HG03060 (cell line): ENCODE measurements around the gene KRT75.
"Not testable (repeated sequence)": the region's sequence is repeated elsewhere in the genome, so short reads cannot be mapped to it uniquely, and the experiment has no call there.

Experiments used
- ATAC-seq: cut with Tn5 transposase; IDR thresholded peaks from one replicate; pipeline ENCODE4 v1.9.1; 2021; ENCODE audit warnings: low read depth, moderate number of reproducible peaks; ENCODE audit not compliant: unreplicated experiment

The KRT75 gene

DNA sequence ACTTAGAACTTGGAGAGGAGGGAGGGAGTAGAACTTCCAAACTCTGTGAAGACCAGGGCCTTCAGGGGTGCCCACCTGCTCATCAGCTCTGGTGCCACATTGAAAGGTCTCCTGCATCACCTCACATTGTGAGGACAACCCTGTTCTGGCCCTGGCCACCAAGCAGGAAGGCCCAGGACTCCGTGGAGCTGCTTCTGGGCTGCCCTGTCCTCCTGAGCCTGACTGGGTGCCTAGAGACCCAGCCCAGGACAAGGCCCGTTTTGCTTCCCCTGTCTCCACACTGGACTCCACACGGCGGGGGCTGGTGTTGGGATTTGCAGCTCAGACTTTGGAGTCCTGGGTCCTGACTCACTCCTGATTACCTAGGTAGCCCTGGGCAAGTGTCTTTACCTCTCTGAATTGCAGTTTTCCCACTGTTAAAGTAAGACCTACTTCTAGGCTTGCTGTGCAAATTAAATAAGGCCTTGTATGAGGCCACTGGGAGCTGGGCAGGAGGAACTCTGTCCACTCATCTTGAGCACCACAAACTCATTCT, 15.5 kb downstream of the KRT75 start:
- ATAC-seq = no peak

DNA sequence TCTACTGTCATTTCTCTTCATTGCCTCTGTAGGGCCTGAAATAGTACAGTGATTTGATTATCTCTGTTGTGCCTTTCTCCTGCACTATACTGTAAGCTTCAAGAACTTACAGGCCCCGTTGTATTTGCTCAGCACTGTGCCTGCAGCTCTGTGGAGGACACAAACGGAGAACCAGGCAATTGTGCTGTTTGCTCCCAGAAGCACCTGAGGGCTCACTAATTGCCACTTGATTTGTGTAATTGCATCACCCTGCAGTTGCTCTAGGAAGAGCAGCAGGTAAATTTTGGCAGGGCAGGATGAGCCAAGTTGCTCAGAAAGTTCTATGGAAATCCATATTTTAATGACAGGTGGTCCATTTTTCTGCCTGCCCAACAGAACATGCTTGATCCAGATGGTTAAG, 16.4 kb downstream of the KRT75 start:
- no peak for ATAC-seq

DNA sequence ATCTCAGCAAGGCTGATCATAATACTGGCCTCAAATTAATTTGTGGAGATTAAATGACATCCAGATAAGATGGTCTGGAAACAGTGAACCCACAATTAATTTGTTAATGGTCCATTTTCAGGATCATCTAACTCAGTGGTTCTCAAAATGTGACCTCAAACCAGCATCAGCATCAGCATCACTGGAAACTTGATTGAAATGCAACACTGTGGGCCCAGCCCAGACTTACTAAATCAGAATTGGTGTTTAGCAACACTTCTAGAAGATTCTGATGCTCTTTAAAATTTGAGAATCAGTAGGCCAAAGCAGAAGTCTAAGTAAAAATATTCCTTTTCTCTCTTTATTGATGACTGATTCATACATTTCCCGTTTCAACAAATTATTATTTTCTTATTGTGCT, 17.4 kb downstream of the KRT75 start:
- ATAC-seq = no peak

DNA sequence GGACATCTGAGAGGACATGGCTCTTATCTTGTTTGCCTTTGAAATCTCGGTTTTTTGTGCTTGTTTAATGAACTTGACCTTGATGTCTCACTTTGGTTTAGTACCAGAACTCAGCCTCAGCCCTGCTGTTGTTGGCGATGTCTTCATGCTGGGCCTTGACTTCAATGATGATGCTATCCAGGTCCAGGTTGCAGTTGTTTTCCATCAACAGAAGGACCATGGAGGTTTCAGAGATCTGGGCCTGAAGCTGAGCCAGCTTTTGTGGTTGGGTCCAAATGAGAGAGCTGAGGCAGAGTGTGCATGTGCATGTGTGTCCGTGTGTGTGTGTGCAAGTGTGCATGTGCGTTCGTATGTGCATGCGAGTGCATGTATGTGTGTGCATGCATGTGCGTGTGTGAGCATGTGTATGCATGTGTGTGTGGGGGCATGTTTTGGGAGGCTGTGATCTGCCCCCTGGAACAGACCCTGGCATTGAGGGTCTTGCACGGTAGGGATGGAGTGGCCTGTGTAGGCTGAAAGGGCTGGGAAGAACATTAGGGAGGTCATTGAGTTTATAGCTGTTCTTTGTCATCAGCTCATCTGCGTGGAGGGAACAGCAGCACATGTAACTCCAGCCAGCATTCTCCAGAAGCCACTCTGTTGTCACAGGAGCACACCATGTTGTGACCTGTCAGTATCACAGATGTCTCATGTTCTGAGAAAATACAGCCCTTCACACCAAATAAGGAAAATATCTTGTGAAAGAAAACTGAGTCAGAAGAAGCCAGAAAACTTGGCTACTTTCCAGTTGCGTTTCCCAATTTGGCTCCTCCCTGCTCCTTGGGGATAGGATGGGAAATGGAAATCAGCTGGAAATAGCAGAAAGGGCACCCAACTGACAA, 18.1 kb downstream of the KRT75 start:
- no peak for ATAC-seq

DNA sequence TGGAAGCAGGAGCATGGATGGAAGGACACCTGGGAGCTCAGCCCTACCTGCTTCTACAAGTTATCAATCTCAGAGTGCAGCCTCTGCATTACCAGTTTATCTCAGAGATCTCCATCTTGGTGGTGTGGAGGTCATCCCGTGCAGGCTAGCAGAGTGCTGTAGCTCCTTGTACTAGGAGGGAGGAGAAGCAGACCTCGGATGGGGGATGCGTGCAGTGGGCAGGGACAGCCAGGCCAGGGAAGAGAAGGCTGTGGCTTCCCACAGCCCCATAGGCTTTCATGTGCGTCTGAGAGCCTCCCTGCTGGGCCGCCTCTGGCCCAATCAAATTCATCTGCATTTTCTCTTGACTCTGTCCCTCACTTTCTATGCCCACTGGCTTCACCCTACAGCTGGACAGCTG, 19.2 kb downstream of the KRT75 start:
- ATAC-seq = no peak

DNA sequence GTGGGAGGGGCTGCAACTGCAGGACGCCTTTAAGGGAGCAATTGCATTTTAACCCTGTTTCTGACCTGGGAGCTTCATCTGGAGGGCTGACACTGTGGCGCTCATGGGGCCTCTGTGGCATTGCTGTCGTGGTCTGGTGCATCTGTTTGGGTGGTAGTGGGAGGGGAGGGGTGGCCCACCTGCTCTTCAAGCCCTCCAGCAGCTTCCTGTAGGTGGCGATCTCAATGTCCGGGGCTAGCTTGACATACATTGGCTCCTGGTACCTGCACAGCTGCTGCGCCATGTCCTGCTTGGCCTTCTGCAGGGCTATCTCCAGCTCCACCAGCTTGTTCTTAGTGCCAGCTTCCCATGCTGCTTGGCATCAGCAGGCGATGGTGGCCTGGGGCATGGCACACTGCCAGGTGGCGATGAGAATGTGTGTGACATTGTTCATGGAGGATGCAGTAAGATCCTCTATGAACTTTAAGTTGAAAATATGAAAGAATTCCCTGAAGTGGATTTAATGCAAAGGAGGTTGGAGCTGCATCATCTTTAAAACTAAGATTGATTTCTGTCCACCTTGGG, 20.3 kb downstream of the KRT75 start:
- ATAC-seq = no peak

DNA sequence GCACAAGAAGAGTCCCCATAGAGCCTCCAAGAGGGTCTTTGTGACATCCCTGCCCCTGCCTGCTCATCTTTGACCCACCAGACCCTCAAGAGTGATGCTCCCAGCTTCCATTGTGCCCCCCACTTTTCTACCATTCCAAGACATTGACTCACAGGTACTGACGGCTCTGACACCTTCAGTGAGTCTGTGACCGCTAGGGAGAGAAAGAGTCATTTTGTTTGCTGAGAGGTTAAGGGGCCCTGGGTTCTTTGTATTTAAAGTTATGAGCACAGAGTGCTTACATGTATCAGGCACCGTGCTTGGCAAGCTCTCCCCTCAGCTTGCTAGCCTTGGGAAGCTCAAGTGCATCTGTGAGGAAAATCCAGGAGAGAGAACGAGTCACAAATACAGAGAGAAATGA, 21.0 kb downstream of the KRT75 start:
- ATAC-seq = no peak

DNA sequence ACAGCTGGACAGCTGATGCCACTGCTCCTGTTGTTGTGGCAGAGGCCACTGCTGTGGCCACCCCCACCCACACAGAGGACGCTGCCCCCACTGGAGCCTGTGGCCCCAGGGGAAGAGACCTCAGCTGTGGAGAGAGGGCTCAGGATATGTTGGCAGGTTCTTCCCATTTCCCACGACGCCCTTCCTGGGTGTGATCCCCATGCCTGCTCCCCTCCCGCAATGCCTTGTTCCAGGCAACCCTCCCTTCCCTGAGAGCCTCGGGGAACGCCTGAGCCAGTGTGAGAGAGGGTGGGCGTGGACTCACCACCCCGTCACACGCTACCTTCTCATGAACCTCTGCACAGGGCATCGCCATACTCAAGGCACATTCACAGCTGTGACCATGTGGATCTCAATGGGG, 22.4 kb downstream of the KRT75 start:
- no peak for ATAC-seq

DNA sequence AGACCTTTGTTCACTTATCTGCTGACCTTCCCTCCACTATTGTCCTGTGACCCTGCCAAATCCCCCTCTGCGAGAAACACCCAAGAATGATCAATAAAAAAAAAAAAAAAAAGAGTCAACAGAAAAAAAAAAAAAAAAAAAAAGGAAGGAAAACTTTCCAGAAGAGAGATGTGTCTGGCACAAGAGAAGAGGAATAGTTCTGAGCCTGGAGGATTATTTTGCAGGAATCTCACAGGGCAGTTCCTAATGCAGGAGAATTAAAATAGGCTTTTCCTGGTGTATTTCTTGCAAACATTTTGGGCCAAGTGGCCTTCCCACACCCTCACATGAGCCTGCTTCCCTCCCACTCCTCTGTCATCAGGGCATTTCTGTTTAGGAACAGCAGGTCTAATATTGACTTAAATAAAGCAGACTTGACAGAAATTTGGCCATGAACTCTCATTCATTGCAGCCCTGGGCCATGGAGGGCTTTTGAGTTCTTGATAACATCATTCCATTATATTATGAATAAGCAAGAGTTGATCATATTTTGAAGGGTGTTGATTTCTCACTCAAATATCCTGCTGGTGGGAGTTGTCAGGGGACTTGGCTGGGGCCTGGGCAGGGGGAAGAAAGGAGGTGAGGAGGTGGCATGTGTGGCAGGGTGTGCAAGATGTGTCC, 23.5 kb downstream of the KRT75 start:
- not testable (repeated sequence) for ATAC-seq

DNA sequence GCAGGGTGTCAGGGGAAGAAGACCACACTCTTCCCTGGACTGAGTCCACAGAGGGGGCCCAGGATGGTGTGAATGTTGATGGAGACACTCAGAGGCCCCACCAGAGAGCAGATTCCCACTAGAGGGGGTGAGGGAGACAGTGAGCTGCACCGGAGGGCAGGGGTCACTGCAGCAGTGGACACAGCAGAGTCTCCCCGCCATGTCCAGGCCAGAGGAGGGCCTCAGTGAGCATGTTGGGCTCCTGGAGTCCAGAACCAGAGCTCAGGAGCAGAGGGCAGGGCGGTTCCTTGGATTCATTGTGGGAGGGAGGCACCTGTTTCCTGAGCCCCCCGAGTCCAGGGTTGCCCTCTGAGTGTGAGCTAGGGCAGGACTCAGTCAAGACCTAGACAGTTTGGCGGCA, 26.3 kb downstream of the KRT75 start:
- no peak for ATAC-seq

DNA sequence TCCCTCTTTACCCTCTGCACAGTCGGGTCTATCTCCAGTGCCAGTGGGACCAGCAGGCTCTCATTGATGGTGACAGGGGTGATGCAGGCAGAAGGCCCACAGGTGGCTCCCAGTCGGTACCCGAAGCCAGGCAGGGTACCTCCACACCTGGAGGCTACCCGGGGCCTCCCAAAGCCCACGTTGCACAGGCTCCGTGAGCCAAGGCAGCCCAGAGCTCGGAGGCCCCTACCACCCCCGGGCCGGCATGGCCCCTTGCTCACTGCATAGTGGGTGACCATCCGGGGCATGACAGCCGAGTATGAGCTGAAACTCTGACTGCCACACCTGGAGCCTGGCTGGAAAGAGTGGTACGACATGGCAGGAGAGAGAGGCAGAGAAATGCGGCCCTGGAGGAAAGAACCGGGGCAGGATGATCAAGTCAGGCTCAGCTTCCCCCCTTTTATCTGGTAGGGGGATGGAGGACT, 28.2 kb downstream of the KRT75 start, which contains the start of gene KRT82:
Gene KRT82, minus strand, starts transcription at position 414 of the 464 bp plus-strand sequence. Its CDS starts 58 bp downstream, at position 356.
- no peak for ATAC-seq

DNA sequence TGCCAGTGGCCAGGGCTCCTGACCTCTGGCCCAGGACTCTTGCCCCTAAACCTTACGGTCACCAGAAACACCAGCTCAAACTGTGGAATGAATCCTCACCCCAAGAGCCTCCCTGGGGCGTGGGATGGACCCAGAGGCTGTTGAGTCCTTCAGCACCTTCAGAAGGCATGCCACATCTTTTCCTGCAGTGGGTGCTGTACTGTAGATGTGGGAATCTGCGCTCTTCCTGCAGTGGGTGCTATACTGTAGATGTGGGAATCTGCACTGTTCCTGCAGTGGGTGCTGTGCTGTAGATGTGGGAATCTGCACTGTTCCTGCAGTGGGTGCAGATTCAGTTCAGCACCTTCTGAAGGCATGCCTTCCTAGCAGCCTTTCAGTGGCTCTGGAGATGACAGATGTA, 29.2 kb downstream of the KRT75 start:
- no peak for ATAC-seq

DNA sequence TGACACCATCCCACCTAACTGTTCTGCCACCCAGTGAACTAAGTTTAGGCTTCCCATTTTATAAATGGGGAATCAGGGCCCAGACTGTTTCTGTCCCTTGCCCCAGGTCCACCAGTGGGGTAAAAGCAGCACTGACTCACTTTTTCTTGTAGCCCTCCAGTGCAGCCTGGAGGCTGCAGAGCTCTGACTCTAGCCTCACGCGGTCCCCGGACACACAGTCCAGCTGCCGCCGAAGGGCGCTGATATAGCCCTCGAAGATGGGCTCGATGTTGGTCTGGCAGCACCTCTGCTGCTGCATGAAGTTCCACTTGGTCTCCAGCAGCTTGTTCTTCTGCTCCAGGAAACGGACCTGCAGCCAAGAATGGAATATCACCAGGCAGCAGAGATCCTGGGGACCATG, 30.6 kb downstream of the KRT75 start:
- no peak for ATAC-seq

DNA sequence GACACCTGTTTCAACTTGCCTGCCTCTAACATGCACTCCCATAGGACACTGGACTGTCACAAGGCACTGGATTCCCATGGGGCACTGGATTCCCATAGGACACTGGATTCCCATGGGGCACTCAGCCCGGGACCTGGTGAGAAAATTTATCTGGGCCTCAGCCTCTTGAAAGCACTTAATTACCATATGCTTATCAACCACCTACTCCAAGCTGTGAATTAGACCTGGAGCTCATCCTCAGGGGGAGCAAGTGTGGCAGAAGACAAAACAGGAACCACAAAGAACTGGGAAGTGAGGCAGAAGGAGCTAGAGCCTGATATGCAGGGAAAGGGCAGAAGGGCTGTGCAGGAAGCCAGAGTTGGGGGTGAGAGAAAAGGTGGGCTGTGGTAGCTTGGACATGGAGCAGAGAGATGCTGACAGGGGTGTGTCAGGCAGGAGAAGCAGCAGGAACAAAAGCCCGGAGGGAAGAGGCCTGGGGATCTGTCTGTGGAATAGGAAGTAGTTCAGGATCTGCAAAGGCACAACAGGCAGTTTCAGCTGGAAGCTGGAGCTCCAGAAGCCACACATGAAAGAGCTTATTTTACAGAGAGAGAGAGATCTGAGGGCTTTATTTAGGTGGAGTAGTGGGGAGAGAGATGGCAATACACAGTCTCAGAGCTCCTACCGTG, 31.2 kb downstream of the KRT75 start:
- ATAC-seq = no peak

DNA sequence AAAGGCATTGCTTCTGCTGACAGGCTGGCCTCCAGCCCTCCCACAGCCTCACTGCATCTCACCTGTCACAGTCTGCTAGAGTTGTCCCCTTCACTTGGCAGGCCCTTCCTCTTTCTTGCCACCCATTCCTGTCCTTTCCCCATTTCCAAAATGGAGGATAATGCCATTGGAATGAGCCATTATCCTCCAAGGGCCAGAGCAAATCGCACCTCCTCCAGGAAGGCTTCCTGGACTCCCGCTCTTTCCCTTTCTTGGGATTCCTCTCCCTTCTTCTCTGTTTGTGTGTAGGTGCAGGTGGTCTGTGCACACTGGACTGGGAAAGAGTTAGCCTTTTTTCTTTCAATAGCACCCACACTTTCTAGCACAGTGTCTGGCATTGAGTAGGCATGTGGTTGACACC, 31.8 kb downstream of the KRT75 start:
- no peak for ATAC-seq

DNA sequence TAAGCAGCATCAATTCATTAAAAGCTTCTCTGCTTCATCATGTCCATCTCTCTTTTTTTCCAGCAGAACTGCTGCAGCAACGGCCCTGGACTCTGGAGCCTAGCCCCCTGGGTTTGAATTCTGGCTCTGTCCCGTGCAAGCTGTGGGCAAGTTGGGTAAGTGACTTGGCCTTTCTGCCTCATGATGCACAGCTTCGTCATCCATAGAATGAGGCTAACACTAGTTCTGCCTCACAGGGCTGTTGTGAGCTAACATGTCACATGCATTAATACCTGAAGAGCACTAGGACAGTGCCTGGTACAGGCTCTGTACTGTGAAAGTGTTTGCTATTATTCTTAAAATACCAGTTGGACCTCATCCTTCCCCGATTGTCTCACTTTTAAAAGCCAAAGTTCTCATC, 32.2 kb downstream of the KRT75 start:
- ATAC-seq = no peak

DNA sequence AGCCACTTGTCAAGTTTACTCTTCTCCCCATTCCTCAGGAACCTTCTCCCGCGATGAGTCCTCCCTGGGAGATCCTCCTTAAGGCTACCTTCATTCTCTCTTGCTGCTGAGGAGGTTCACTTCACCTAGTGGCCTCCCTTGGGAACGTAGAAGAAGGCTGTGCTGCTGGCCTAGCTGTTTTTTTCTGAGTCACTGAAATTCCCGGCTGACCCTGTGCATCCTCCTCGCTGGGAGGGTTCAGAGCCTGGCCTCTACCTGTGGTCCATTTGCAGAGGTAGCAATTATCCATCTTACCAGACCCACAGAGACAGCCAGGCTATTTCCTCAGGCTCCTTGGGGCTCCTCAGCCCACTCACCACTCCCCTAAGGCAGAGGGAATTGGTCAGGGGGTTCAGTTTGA, 32.6 kb downstream of the KRT75 start:
- no peak for ATAC-seq

DNA sequence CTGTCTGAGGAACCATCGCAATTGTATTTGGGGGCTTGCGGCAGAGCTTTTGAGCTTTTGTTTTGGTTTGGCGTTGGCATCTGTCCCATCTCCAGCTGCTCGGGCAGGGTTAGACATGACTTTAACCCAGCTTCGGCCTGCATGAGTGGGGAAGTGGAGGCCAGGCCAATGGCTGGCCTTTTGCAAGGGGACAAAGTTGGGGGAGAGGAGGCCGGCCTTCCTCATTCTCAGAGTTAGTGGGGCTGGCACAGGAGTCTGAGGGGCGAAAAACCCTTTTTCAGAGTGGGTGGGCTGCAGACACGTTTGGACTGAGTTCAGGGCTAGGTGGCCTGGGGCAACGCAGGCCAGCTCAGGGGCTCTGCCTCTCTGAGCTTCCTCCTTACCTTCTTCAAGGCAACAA, 33.3 kb downstream of the KRT75 start:
- no peak for ATAC-seq

DNA sequence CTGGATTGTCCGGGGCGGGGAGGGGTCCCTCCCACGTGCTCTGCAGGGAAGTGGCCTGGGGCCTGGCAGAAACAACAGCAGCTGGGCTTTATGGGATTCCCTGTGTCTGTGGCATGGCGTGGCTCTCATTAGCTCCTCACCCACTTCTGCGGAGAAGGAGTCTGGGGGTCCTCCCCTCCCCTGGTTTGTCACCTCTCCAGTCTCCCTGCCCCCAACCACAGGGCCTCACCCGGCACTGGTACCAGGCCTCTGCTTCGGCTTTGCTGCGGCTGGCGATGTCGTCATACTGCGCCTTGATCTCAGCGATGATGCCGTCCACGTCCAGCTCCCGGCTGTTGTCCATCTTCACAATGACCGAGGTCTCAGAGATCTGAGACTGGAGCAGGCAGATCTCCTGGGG, 34.4 kb downstream of the KRT75 start:
- no peak for ATAC-seq

DNA sequence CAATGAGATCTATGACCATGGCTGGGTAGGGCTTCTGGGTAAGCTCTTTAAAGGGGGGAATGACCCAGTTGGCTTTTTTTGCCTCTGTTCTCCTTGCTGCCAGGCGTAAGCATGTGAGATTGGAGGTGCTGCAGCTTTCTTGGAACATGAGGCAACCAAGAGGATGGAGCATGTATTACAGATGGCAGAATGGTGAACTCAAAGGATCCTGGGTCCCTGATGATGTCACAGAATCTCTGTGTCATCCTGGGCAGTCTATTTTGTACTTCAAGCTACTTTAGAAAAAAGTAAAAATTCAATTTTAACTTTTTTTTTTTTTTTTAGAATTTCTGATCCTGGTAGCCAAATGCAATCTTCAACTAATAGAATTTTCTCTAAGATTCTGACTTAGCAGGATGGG, 36.0 kb downstream of the KRT75 start:
- no peak for ATAC-seq

DNA sequence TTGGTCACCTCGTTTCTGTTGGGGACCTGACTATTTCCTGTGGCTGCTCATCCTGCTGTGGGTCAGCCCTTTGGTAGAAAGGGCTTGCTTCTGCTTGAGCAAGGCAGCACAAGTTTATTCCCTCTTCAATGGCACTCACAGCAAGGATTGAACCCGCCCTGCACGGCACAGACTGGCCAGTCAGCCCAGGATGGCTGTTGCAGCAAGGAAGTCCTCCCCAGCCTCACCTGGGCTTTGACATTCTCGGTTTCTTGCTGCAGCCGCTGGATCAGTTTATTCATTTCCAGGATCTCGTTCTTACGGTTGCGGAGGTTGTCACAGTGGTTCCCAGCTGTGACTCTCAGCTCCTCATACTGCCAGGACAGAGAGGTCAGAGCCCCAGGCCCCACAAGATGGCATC, 37.5 kb downstream of the KRT75 start:
- no peak for ATAC-seq
